Measurements from ENCODE around the gene GSTCD.
"Not testable (repeated sequence)": the region's sequence is repeated elsewhere in the genome, so short reads cannot be mapped to it uniquely, and the experiment has no call there.

GSTCD gene

DNA sequence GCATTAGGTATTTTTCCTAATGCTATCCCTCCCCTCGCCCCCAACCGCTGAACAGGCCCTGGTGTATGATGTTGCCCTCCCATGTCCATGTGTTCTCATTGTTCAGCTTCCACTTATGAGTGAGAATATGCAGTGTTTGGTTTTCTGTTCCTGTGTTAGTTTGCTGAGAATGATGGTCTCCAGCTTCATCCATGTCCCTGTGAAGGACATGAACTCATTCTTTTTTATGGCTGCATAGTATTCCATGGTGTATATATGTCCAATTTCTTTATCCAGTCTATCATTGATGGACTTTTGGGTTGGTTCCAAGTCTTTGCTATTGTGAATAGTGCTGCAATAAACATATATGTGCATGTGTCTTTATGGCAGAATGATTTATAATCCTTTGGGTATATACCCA, 143.6 kb downstream of the GSTCD start:
- DNase-seq, H3K27ac Mint-ChIP-seq, ATAC-seq, H3K4me1 Mint-ChIP-seq, H3K27me3 Mint-ChIP-seq, H3K4me3 Mint-ChIP-seq: not testable (repeated sequence)
- H3K9me3 Mint-ChIP-seq: peaks cover 16% of the 10 kb centered on the region
- peaks cover 20% of the 10 kb centered on the region for H3K36me3 Mint-ChIP-seq (ENCODE audit: low read depth)

DNA sequence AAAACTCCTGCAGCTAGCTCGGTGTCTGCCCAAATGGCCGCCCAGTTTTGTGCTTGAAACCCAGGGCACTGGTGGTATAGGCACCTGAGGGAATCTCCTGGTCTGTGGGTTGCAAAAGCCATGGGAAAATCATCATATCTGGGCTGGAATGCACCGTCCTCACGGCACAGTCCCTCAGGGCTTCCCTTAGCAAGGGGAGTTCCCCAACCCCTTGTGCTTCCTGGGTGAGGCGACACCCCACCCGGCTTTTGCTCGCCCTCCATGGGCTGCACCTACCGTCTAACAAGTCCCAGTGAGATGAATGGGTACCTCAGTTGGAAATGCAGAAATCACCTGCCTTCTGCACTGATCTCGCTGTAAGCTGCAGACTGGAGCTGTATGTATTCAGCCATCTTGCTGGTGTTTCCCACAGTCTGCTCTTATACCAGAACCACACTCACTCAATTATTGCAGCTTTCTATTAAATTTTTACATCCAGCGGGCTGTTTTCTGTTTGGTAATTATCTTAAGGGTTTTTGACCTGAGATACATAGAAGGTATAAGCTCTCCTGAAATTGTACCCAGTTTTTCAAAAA, 150.0 kb downstream of the GSTCD start:
- peaks cover 34% of the 10 kb centered on the region for H3K9me3 Mint-ChIP-seq
- H3K27ac Mint-ChIP-seq: no peak overlapping the region
- peaks cover 15% of the 10 kb centered on the region for H3K36me3 Mint-ChIP-seq (ENCODE audit: low read depth)

DNA sequence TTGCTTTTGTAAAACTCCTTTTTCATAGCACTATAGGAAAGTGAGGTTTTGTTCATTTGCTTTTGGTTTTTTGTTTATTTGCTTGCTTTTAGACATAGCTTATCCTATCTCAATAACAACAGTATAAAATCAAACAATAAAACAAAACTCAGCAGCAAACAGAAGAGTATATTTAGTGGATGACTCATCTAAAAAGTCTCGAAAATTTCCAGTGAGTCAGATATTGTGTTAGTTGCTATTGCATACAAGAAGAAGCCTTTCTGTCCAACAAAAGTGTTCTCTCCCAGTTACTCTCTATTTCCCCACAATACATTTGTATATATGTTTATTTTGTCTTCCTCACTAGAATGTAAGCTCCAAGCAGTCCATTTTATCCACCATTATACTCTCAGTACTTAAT, 150.6 kb downstream of the GSTCD start:
- Mint-ChIP-seq H3K9me3 (peaks cover 34% of the 10 kb centered on the region), H3K27ac (no peak overlapping the region), H3K27me3 (peaks cover 2% of the 10 kb centered on the region), H3K4me3 (no peak overlapping the region), H3K36me3 (ENCODE audit: low read depth) (peaks cover 17% of the 10 kb centered on the region), H3K4me1 (no peaks in the 10 kb centered on the region)
- DNase-seq: no peak
- ATAC-seq: no peak

More for the DNA sequence above, 150.0 kb downstream of the GSTCD start:
- Mint-ChIP-seq H3K4me3 (no peak overlapping the region), H3K27me3 (peaks cover 2% of the 10 kb centered on the region), H3K4me1 (no peaks in the 10 kb centered on the region)
- ATAC-seq (no peak), DNase-seq (no peak)

DNA sequence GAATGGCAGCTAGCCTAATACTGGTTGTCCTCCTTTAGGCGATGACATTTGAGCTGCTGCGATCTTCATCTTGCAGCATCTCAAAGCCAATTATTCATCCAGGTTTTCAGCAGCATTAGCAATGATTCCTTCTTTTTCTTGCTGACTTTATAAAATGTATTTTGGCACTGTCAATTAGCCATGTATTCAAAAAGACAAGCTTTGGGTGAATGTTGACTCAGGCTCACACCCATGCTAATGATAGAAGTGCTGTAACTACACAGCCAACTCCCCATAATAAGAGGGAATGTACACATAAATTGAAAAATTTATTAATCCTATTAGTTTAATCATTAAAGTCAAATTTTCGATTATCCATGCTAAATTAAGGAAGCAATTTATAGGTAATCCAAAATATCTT, 162.4 kb downstream of the GSTCD start:
- peaks cover 4% of the 10 kb centered on the region for H3K9me3 Mint-ChIP-seq
- no peaks in the 10 kb centered on the region for H3K27me3 Mint-ChIP-seq
- H3K4me3 Mint-ChIP-seq: no peak overlapping the region
- DNase-seq: no peak
- H3K36me3 Mint-ChIP-seq (ENCODE audit: low read depth): no peaks in the 10 kb centered on the region
- H3K4me1 Mint-ChIP-seq: no peaks in the 10 kb centered on the region
- no peak overlapping the region for H3K27ac Mint-ChIP-seq
- no peak for ATAC-seq

DNA sequence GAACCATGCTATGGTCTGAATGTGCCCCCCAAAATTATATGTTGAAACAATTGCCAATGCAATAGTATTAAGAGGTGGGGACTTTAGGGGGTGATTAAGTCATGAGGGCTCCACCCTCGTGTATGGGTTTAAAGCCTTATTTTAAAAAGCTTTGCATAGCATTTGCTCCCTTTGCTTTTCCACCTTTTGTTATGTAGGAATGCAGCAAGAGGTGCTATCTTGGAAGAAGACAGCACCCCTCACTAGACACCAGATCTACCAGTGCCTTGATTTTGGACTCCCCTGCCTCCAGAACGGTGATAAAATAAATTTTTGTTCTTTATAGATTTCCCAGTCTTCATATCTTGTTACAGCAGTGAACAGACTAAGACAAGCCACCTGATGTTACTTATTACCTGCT, 163.4 kb downstream of the GSTCD start:
- Mint-ChIP-seq H3K9me3 (peaks cover 4% of the 10 kb centered on the region), H3K4me1 (no peaks in the 10 kb centered on the region)

GRCh38 chr4:105875233-105875632, 166.6 kb downstream of the GSTCD start:
- ATAC-seq (no peak), DNase-seq (no peak)
- Mint-ChIP-seq H3K4me1 (no peaks in the 10 kb centered on the region), H3K27me3 (no peaks in the 10 kb centered on the region), H3K9me3 (no peaks in the 10 kb centered on the region), H3K4me3 (no peak overlapping the region), H3K36me3 (ENCODE audit: low read depth) (no peaks in the 10 kb centered on the region), H3K27ac (no peak overlapping the region)

More for the DNA sequence above, 163.4 kb downstream of the GSTCD start:
- no peaks in the 10 kb centered on the region for H3K27me3 Mint-ChIP-seq
- no peak overlapping the region for H3K27ac Mint-ChIP-seq
- no peak for DNase-seq
- no peak overlapping the region for H3K4me3 Mint-ChIP-seq
- H3K36me3 Mint-ChIP-seq (ENCODE audit: low read depth): no peaks in the 10 kb centered on the region
- no peak for ATAC-seq

GRCh38 chr4:105878668-105879067, 170.1 kb downstream of the GSTCD start:
- DNase-seq: no peak
- Mint-ChIP-seq H3K4me1 (no peaks in the 10 kb centered on the region), H3K36me3 (ENCODE audit: low read depth) (no peaks in the 10 kb centered on the region), H3K27ac (no peak overlapping the region), H3K27me3 (no peaks in the 10 kb centered on the region), H3K4me3 (no peak overlapping the region), H3K9me3 (no peaks in the 10 kb centered on the region)
- ATAC-seq: no peak

- no peaks in the 10 kb centered on the region for H3K4me1 Mint-ChIP-seq
Measured at GRCh38 chr4:105887508-105887907, 178.9 kb downstream of the GSTCD start.

GRCh38 chr4:105894660-105895582, 186.3 kb downstream of the GSTCD start, which contains the start of gene NPNT:
TSS of gene NPNT (plus strand) at chr4:105895471. CDS start at chr4:105895653, 182 bp downstream.
- no peaks in the 10 kb centered on the region for H3K9me3 Mint-ChIP-seq
- DNase-seq: no peak
- H3K36me3 Mint-ChIP-seq (ENCODE audit: low read depth): no peaks in the 10 kb centered on the region
- no peak within 1 kb of the TSS for H3K27ac Mint-ChIP-seq
- ATAC-seq: no peak
- peaks cover 7% of the 10 kb centered on the region for H3K4me1 Mint-ChIP-seq
- H3K4me3 Mint-ChIP-seq: peak within 1 kb of the TSS; percentile 18
- peaks cover 56% of the 10 kb centered on the region for H3K27me3 Mint-ChIP-seq

More at GRCh38 chr4:105887508-105887907, 178.9 kb downstream of the GSTCD start:
- DNase-seq: no peak
- no peak overlapping the region for H3K27ac Mint-ChIP-seq
- no peak for ATAC-seq
- no peak overlapping the region for H3K4me3 Mint-ChIP-seq
- H3K27me3 Mint-ChIP-seq: peaks cover 7% of the 10 kb centered on the region
- no peaks in the 10 kb centered on the region for H3K36me3 Mint-ChIP-seq (ENCODE audit: low read depth)
- peaks cover 7% of the 10 kb centered on the region for H3K9me3 Mint-ChIP-seq

DNA sequence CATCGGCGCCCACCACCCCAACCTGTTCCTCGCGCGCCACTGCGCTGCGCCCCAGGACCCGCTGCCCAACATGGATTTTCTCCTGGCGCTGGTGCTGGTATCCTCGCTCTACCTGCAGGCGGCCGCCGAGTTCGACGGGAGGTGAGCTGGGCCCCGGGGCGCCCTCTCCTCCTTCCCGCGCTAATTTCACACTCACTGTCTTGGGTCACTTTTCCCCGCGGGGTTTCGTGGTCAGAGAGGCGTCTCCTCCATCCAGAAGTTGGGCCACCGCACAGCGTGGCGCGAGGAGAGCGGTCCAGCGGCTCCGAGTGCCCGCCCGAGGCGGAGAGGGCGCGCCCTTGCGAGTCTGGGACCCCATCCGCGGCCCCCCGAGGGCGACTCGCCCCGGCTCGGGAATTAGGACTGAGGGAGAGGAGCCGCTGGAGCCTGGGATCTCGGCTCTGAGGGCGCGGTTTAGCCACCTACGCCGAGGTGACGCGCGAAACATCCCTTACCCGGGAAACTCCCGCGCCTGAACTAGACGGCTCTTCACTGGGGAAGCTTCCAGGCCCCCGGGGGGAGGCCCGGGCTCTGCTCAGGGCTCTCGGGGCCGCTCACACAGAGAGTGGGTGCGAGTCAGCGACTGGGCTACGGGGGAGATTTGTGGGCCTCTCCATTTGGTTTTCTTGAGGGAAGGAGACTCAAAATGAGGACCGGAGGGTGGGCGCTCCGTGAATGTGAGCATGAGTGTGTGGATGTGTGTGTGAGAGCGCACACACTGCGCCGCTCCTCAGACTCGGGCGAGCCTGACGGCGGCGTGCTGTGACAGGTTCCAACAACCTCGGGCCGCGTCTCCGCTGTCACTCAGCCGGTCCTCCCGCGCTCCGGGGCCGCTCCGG, 187.2 kb downstream of the GSTCD start:
- DNase-seq: peak; percentile 11
- no peak overlapping the region for H3K27ac Mint-ChIP-seq
- peak overlapping the region; percentile 18 for H3K4me3 Mint-ChIP-seq
- peaks cover 7% of the 10 kb centered on the region for H3K4me1 Mint-ChIP-seq
- no peaks in the 10 kb centered on the region for H3K36me3 Mint-ChIP-seq (ENCODE audit: low read depth)
- H3K9me3 Mint-ChIP-seq: no peaks in the 10 kb centered on the region
- H3K27me3 Mint-ChIP-seq: peaks cover 58% of the 10 kb centered on the region
- peak; percentile 57 for ATAC-seq

GRCh38 chr4:105896461-105896942, 187.9 kb downstream of the GSTCD start:
- Mint-ChIP-seq H3K4me3 (peak overlapping the region; percentile 18), H3K27ac (no peak overlapping the region), H3K9me3 (no peaks in the 10 kb centered on the region), H3K36me3 (ENCODE audit: low read depth) (no peaks in the 10 kb centered on the region), H3K4me1 (peaks cover 7% of the 10 kb centered on the region), H3K27me3 (peaks cover 54% of the 10 kb centered on the region)
- DNase-seq: no peak
- no peak for ATAC-seq
